Globus pallidus (tissue), 1 donor: ENCODE data around the gene SORCS1.
A peak's percentile ranks its signal among the peaks of the same experiment; 100 is the strongest.

Source experiments
- DNase-seq: peaks from one replicate; pipeline ENCODE4 v3.0.0-alpha.2; 2015; ENCODE audit warnings: low spot score

Gene SORCS1

GRCh38 chr10:106815427-106816043, 349.0 kb downstream of the SORCS1 start:
- no peak for DNase-seq

DNA sequence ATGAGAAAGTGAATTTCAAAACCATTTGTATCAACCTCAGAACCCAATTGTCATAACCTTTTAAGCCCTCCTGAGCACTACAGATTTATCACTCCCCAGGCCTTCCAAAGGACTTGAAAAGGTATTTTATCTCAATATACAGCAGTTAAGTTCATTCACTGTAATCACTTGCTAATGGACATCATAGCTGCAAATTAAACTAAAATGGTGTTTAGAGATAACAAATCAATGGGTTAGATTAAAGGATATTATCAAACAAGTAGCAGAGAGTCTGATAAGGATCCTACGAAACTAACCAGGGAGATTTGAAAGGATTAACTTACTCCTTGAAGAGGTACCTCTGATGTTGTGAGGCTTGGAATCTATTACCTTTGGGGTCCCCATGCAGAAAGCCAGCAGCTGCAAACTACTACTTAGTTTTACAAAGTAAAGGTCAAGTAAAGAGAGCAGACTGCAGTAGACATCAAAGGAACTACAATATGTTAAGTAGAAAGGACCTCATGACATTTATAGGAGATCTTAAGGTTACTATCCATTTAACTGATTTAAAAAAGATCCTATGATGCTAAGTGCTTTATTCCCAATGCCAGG, 359.4 kb downstream of the SORCS1 start:
- no peak for DNase-seq

DNA sequence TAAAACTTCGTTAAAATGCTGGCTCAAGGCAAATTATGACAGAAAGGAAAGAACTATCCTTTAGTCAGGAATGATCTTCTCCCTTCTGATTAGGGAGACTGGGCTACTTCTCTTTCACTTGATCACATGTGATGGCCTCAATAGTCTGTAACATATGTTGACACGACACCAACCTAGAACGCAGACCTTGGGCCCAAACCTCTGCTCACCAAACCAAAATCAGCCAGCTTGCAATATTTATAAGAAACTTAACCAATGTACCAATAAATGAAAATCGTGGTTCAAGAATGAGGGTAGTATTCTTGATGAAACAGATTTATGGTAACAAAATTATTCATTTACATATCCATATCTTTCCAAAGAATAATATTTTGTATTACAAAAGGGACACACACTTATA, 361.6 kb downstream of the SORCS1 start:
- DNase-seq: no peak

DNA sequence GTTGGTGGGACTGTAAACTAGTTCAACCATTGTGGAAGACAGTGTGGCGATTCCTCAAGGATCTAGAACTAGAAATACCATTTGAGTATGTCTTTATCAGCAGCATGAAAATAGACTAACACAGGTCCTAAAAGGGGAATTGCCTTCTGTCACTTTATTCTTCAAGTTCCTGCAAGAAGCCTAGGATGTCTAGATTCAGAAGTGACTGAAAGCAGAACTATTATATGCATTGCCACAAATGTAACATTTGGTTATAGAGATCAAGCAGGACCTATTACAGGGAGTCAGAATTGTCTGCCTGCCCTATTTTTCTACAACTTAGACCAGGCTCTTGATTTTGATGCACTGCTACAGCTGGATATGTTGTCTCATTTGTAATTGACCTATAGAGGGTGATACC, 364.7 kb downstream of the SORCS1 start:
- no peak for DNase-seq

GRCh38 chr10:106795619-106796018, 368.9 kb downstream of the SORCS1 start:
- DNase-seq: peak; percentile 28

- no peak for DNase-seq
Observed at GRCh38 chr10:106793617-106794016, 370.9 kb downstream of the SORCS1 start.

DNA sequence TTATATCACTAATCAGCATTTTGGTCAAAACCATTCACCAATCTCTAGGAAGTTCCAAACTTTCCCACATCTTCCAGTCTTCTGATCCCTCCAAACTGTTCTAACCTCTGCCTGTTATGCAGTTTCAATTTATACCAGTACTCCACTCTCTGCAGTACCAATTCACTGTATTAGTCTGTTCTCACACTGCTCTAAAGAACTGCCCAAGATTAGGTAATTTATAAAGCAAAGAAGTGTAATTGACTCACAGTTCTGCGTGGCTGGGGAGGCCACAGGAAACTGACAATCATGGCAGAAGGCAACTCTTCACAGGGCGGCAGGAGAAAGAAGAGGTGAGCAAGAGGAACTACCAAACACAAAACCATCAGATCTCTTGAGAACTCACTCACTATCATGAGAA, 374.9 kb downstream of the SORCS1 start:
- no peak for DNase-seq

DNA sequence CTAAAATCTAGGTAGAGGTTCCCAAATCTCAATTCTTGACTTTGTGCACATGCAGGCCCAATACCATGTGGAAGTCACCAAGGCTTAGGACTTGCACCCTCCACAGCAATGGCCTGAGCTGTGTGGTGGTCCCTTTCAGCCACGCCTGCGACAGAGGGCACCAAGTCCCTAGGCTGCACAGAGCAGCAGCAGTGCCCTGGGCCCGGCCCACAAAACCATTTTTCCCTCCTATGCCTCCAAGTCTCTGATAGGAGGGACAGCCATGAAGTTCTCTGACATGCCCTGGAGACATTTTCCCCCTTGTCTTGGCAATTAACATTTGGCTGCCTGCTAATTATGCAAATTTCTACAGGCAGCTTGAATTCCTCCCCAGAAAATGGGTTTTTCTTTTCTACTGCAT, 375.5 kb downstream of the SORCS1 start:
- no peak for DNase-seq

DNA sequence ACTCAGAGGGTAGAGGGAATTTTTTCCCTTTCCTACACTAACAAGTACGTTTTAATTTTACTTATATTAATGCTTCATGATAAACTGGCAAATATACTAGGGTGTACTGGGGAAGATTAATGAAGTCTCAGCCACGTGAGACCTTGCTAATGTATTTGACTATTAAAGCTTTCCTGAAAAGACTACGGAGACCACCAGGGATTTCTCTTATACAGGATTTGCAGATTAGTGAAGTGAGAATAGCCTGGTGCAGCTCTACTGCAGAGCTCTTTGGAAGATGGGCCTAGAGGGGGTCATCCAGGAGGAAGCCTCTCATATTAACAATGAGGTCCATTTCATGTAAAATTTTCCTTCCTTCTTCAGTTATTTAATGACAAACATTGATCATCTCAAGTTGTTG, 379.0 kb downstream of the SORCS1 start:
- no peak for DNase-seq

- no peak for DNase-seq
Observed at GRCh38 chr10:106780632-106781031, 383.9 kb downstream of the SORCS1 start.

DNA sequence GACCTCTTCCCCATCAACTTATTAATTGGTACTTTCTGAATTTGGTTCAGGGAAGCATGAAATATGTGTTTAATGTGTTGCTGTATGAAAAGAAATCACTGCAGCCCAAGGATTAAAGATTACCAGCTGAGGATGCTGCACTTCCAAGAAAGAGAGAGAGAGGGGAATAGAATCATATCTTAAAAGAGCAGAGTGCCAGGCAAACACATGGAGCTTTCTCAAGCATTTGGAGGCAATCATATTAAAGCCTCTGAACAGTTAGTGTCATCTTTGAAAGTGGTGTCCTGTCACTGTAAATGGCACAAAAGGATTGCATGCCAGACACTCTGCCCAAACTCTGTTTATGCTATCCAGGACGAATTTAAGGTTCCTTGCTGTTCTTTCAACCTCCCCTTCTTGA, 386.7 kb downstream of the SORCS1 start:
- no peak for DNase-seq

DNA sequence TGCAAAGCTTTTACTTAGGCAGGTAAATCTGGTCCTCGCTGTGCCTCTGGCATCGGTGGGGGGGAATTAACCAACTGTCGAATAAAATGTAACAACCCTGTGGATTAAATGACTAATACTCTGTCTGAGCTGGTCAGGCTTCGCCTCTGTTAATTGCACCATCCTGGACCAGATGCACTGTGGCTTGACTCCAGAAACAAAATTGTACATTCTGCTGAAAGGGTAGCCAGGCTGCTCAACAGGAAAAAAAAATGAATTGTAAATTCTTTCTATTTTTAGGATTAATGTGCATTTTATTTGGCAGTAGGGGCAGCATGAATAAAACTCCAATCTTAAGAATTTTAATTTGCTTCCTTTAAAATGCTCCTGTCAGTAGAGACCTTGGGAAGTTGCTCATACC, 389.4 kb downstream of the SORCS1 start:
- no peak for DNase-seq

DNA sequence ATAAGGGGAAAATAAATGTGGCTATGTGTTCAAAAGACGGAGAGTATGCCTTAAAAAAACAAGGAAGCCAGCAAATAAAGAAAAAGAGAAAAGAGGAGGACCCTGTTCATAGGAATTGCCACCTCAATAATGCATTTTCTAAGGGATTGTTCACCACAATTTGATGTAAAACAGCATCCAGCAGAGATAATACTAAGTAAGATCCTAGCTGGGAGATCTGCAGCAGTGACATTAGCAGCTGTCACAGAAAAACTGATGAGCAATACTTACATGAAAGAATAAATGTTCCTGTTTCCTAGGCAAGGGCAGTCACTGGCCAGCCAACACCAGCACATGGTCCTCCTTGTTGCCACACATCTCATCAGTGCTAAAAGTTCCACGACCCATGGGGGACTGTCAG, 391.5 kb downstream of the SORCS1 start:
- no peak for DNase-seq

- no peak for DNase-seq
Observed at GRCh38 chr10:106771154-106771553, 393.4 kb downstream of the SORCS1 start.

DNA sequence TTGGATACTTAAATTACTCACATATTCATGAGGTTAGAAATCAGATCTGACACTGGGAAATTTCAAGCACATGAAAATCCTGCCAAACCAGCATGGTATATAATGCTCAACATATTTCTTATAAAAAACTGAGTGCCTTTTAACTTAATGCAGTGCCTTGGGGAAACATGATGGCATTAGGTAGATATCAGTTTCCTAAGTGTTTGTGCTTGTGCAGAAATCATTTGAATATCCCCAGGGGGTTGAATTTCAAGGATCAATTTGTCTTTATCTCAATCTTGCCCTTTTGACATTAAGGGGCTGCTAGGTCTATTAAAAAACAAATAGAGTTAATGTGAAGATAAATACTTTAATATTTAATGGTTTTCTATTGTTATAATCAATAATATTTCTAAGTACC, 396.3 kb downstream of the SORCS1 start:
- DNase-seq: no peak

GRCh38 chr10:106765928-106766327, 398.6 kb downstream of the SORCS1 start:
- DNase-seq: no peak

DNA sequence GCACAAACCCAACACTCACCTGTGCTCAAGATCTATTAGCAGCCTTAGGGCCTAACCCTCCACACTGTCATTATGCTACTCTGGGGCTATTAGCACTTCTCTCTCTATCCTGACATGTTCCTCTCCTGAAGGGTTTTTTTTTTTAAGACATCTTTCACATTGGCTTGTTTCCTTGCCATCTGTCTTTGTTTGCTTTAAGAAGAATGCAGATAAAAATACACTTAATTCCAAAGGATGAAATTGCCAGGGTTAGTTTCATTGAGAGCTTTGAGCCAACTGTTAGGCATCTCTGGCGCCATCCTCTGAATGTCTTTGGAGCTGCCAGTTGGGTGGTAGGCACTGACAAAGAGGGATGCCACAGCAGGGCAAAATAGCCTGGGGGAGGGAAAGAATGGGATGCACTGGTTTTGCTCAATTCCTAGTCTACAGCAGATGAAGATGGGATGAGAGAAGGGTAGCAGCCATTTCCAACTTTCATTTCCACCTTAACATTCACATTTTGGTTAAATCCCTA, 399.2 kb downstream of the SORCS1 start:
- no peak for DNase-seq

- no peak for DNase-seq
Observed at GRCh38 chr10:106764360-106764759, 400.1 kb downstream of the SORCS1 start.

GRCh38 chr10:106761906-106762305, 402.6 kb downstream of the SORCS1 start:
- DNase-seq: no peak

GRCh38 chr10:106757521-106757920, 407.0 kb downstream of the SORCS1 start:
- no peak for DNase-seq

DNA sequence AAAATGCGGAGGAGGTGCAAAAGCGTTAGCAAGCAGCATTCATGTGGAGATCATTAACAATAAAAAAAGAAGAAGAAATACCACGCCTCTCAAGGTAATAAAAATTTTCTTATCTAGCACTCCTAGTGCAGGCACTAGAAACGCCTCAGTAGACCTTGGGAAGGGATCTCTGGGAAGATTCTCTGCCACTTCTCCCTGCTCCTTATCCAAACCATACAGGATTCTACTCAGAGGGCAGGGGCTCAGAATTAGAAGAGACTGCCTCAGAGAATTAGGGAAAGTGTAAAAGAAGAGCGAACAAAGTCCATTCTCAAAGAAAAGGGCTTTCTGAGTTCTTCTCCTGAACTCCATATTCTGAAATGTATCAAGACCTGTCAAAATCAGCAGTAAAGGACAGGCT, 413.4 kb downstream of the SORCS1 start:
- no peak for DNase-seq

GRCh38 chr10:106746868-106747267, 417.6 kb downstream of the SORCS1 start:
- DNase-seq: no peak

DNA sequence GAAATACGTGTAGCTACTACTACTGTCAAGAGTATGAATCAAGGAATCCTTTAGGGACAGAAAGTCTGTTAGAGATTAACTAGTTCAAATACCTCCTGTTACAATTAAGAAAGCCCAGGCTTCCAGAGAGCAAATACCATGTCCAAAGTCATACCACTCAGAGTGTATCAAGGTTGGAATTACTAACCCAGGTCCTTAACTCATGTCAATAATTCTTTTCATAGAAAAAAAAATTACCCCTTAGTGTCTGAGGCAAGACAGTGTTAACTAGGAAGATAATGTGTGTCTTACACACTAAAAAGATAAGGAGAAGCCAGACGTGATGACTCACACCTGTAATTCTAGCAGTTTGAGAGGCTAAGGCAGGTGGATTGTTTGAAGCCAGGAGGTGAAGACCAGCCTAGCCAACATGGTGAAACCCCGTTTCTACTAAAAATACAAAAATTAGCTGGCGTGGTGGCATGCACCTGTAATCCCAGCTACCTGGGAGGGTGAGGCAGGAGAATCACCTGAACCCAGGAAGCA, 423.4 kb downstream of the SORCS1 start:
- DNase-seq: no peak

DNA sequence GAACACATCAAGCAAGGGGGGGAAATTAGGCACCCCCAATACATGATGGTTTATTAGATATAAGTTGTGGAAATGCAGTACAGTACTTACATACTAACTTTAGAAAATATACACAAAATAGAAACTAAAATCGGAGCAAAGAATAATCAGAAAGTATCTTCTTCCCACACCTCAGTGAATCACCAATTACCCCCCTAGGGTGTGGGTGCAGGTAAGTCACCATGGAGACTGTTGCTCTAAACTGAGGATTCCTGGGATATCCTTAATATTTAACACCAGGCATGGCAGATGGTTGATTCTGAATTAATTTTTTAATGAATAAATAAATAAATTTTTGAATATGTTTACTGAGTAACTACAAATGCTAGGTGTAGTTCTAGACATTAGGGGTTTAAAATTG, 424.4 kb downstream of the SORCS1 start:
- no peak for DNase-seq
